ENCODE measurements around the gene PCGF1.

DNA sequence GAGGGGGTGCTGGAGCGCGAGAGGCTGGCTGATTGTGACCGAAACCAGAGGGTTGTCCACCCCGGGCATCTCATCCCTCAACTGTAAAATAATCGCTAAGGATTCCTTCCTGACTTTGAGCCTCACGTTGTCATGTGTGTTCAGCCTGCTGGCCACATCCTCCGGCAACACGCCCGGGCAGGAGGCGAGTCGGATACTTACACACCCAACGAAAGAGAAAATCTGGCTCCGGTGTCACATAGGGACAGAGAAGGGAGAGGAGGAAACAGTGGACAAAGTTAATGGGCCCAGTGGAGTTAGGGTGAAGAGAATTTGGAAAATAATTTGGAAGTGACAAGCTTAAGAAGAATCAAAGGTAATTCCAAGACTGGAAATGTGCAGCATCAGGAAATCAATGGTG is 9.2 kb upstream of the PCGF1 start:
- TF ChIP-seq CTCF (conservative IDR thresholded peaks at IDR 0.05; ENCODE audit: low read depth, low read length) (no peak), CHD1 (IDR thresholded peaks at IDR 0.05; ENCODE audit: low read depth, low read length) (no peak), POLR2A (IDR thresholded peaks at IDR 0.05; ENCODE audit: low read depth, low read length) (no peak), RAD21 (IDR thresholded peaks at IDR 0.05; ENCODE audit: low read length) (no peak), MAZ (IDR thresholded peaks at IDR 0.05; ENCODE audit: borderline replicate concordance, low read depth, low read length) (no peak), MXI1 (IDR thresholded peaks at IDR 0.05; ENCODE audit: borderline replicate concordance, low read depth, low read length) (no peak)
- TF ChIP-seq, protein P1, sequence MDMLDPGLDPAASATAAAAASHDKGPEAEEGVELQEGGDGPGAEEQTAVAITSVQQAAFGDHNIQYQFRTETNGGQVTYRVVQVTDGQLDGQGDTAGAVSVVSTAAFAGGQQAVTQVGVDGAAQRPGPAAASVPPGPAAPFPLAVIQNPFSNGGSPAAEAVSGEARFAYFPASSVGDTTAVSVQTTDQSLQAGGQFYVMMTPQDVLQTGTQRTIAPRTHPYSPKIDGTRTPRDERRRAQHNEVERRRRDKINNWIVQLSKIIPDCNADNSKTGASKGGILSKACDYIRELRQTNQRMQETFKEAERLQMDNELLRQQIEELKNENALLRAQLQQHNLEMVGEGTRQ (IDR thresholded peaks at IDR 0.05; ENCODE audit: low read depth, low read length) = no peak
